Thyroid gland (tissue), 4 donors: ENCODE results near the gene PLG. TPM values are rescaled to one million over a fixed set of nuclear protein-coding genes. Genes with fewer than 3 reads are reported as not detected.
"Not testable (repeated sequence)": the region's sequence is repeated elsewhere in the genome, so short reads cannot be mapped to it uniquely, and the experiment has no call there.

Experiments
- DNase-seq, 2 donors: peaks; one replicate each; pipeline ENCODE4 v3.0.0-alpha.2; 2019
- H3K27ac ChIP-seq, 3 donors: fragments of 200-600 bp; sonication (generic); 1 replicate in 2 of 3; 2 replicates in 1 of 3; pipeline ENCODE4 v1.5.1; 2016 to 2019; ENCODE audit warnings: mild to moderate bottlenecking in 1 of 3, moderate library complexity in 1 of 3
- H3K27me3 ChIP-seq: fragments of 200-600 bp; sonication (generic); one replicate; pipeline ENCODE4 v1.5.1; 2019
- H3K36me3 ChIP-seq, 2 donors: fragments of 200-600 bp; sonication (generic); one replicate each; pipeline ENCODE4 v1.5.1; 2016 to 2019
- H3K4me1 ChIP-seq, 2 donors: fragments of 200-600 bp; sonication (generic); one replicate each; pipeline ENCODE4 v1.5.1; 2017 to 2019
- H3K4me3 ChIP-seq, 3 donors: fragments of 200-600 bp; sonication (generic); replicated peaks in 1 of 3; 1 replicate in 2 of 3; 2 replicates in 1 of 3; pipeline ENCODE4 v1.5.1; 2016; ENCODE audit warnings: mild to moderate bottlenecking in 1 of 3
- H3K9me3 ChIP-seq: fragments of 200-600 bp; sonication (generic); one replicate; pipeline ENCODE4 v1.5.1; 2017
- CTCF ChIP-seq, 6 experiments: fragments of 200-600 bp in 3 of 6; fragments of 450-650 bp in 3 of 6; sonication (generic) in 3 of 6; IDR thresholded peaks; one replicate each; pipeline ENCODE4 v1.5.1; 2016 to 2019; ENCODE audit warnings: antibody characterized with exemption in 6 of 6, mild to moderate bottlenecking in 2 of 6, inconsistent platforms in 1 of 6, moderate library complexity in 1 of 6
- POLR2A ChIP-seq, 2 donors: fragments of 450-650 bp; IDR thresholded peaks; one replicate each; pipeline ENCODE4 v1.6.1; 2017; ENCODE audit warnings: antibody characterized with exemption in 2 of 2, mild to moderate bottlenecking in 2 of 2, moderate library complexity in 1 of 2
- WGBS, 2 donors: methylation state at CpG; one replicate each; pipeline ENCODE4 v1.1.5; 2017; 5-methylcytosine and 5-hydroxymethylcytosine counted together
- intact Hi-C: fragments of 100-400 bp; cut with DNase I; formaldehyde crosslinking; loops from one replicate; pipeline ENCODE4 v1.15.1; 2023
- total RNA-seq, 4 donors: library from RNA; depleted of rRNA; stranded (reverse); fragments of >200 nt; gene quantifications; one replicate each; pipeline ENCODE4 v1.2.3, GENCODE V29; 2016

PLG gene
- total RNA-seq, 4 donors from 2014 or later, result not detected

GRCh38 chr6:160697826-160698225, 4.2 kb upstream of the PLG start:
- H3K9me3 ChIP-seq, result no peaks in the 10 kb centered on the region
- no peak for DNase-seq
- H3K36me3 ChIP-seq, result no peaks in the 10 kb centered on the region
- H3K27ac ChIP-seq, result no peak overlapping the region
- no peaks in the 10 kb centered on the region for H3K27me3 ChIP-seq
- WGBS, 2 donors, result 80 to 87% methylated on average over 6 of the region's 6 CpGs
- no peak overlapping the region for H3K4me3 ChIP-seq
- intact Hi-C loops, result no loop called here
- no peak for TF ChIP-seq CTCF (IDR thresholded peaks at IDR 0.05)
- no peak for TF ChIP-seq POLR2A (IDR thresholded peaks at IDR 0.05)
- H3K4me1 ChIP-seq, result no peaks in the 10 kb centered on the region

- H3K27me3 ChIP-seq, intact Hi-C loops, H3K4me3 ChIP-seq, DNase-seq, H3K4me1 ChIP-seq, H3K36me3 ChIP-seq, H3K9me3 ChIP-seq, H3K27ac ChIP-seq: not testable (repeated sequence)
- WGBS, 2 donors, result 89% methylated on average over 7 of the region's 7 CpGs
These were observed 2.6 kb downstream of the PLG start for GRCh38 chr6:160704688-160705087.

- H3K4me3 ChIP-seq, DNase-seq, H3K27ac ChIP-seq, H3K9me3 ChIP-seq, H3K36me3 ChIP-seq, H3K27me3 ChIP-seq, H3K4me1 ChIP-seq, intact Hi-C loops: not testable (repeated sequence)
These were observed 6.9 kb downstream of the PLG start for GRCh38 chr6:160708993-160709392.

- H3K4me3 ChIP-seq, result no peak overlapping the region
- DNase-seq, result no peak
- H3K9me3 ChIP-seq, result no peaks in the 10 kb centered on the region
- H3K36me3 ChIP-seq, result no peaks in the 10 kb centered on the region
- H3K27ac ChIP-seq, result no peak overlapping the region
- WGBS, 2 donors, result 80 to 86% methylated on average over 5 of the region's 5 CpGs
- TF ChIP-seq POLR2A (IDR thresholded peaks at IDR 0.05), result no peak
- TF ChIP-seq CTCF (IDR thresholded peaks at IDR 0.05), result no peak
- H3K4me1 ChIP-seq, result no peaks in the 10 kb centered on the region
- H3K27me3 ChIP-seq, result no peaks in the 10 kb centered on the region
- intact Hi-C loops, result no loop called here
These were observed 12.8 kb downstream of the PLG start for GRCh38 chr6:160714731-160715316.

- no peak overlapping the region for H3K4me3 ChIP-seq
- H3K9me3 ChIP-seq, result no peaks in the 10 kb centered on the region
- DNase-seq, result no peak
- H3K27ac ChIP-seq, result no peak overlapping the region
- H3K36me3 ChIP-seq, result no peaks in the 10 kb centered on the region
- TF ChIP-seq POLR2A (IDR thresholded peaks at IDR 0.05), result no peak
- TF ChIP-seq CTCF (IDR thresholded peaks at IDR 0.05), result peak in 1 of 6 experiments; percentile 16
- intact Hi-C loops, result loop anchor here (10.0 kb wide), 1 partner anchor 644 kb away; no protein-coding TSS in a partner anchor
- WGBS, 2 donors, result 20 to 29% methylated on average over 6 of the region's 6 CpGs
- no peaks in the 10 kb centered on the region for H3K27me3 ChIP-seq
- no peaks in the 10 kb centered on the region for H3K4me1 ChIP-seq
These were observed 28.9 kb downstream of the PLG start for GRCh38 chr6:160730911-160731310.

- intact Hi-C loops, result loop anchor here (10.0 kb wide), 1 partner anchor 642 kb away; no protein-coding TSS in a partner anchor
- no peak for TF ChIP-seq POLR2A (IDR thresholded peaks at IDR 0.05)
- peak in 4 of 6 experiments; percentile 18 to 56 (median 42) for TF ChIP-seq CTCF (IDR thresholded peaks at IDR 0.05)
- Histone ChIP-seq H3K4me1 (no peaks in the 10 kb centered on the region), H3K27me3 (no peaks in the 10 kb centered on the region), H3K4me3 (no peak overlapping the region), H3K9me3 (no peaks in the 10 kb centered on the region), H3K36me3 (no peaks in the 10 kb centered on the region), H3K27ac (no peak overlapping the region)
- peak; percentile 10 to 25 for DNase-seq
- 26 to 42% methylated on average over 6 to 8 of the region's 8 CpGs for WGBS, 2 donors
These were observed 31.1 kb downstream of the PLG start for GRCh38 chr6:160733050-160733646.
